Measurements from ENCODE around the gene OGDH.

GRCh38 chr7:44738876-44739665 lies 132.6 kb downstream of the OGDH start:
- no peak for TF ChIP-seq CTCF (IDR thresholded peaks at IDR 0.05; ENCODE audit: low read depth, low read length)
- TF ChIP-seq MAX (IDR thresholded peaks at IDR 0.05; ENCODE audit: low read depth, low read length) = no peak
- TF ChIP-seq POLR2A (IDR thresholded peaks at IDR 0.05; ENCODE audit: extremely low read depth, insufficient read length) = no peak
- no peak for TF ChIP-seq MYC (IDR thresholded peaks at IDR 0.05; ENCODE audit: low read depth, low read length)
